GM10266 (cell line): ENCODE measurements around the gene WWP2.

ENCODE experiments used
- DNase-seq: peaks from one replicate; pipeline ENCODE4 v3.0.0; 2012; ENCODE audit errors: extremely low spot score
- TF ChIP-seq, protein P1 (sequence below): IDR thresholded peaks from 2 replicates; pipeline ENCODE4 v1.5.1; 2012; ENCODE audit warnings: mild to moderate bottlenecking, low read depth; ENCODE audit not compliant: control insufficient read depth, insufficient read depth; ENCODE audit errors: missing control alignments

Gene WWP2

DNA sequence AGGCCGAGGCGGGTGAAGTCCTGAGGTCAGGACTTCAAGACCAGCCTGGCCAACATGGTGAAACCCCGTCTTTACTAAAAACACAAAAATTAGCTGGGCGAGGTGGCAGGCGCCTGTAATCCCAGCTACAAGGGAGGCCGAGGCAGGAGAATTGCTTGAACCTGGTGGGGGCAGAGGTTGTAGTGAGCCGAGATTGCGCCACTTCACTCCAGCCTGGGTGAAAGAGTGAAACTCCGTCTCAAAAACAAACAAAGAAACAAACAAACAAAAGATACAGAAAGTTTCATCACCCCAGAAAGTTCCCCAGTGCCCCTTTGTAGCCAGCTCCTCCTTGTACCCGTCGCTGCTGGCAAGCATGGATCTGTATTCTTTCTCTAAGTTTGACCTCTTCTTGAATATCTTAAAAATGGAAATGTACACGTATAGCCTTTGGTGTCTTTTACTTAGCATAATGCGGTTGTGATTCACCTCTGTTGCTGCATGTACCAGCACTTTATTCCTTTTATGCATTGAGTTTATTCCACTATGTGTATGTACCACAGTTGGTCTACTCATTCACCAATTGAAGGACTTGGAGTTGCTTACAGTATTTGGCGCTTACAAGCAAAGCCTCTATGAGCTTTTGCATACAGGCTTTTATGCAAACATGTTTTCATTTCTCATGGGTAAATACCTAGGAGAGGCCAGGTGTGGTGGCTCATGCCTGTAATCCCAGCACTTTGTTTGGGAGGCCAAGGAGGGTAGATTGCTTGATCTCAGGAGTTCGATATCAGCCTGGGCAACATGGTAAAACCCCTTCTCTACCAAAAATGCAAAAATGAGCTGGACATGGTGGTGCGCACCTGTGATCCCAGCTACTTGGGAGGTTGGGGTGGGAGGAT lies 101.5 kb downstream of the WWP2 start:
- TF ChIP-seq, protein P1, sequence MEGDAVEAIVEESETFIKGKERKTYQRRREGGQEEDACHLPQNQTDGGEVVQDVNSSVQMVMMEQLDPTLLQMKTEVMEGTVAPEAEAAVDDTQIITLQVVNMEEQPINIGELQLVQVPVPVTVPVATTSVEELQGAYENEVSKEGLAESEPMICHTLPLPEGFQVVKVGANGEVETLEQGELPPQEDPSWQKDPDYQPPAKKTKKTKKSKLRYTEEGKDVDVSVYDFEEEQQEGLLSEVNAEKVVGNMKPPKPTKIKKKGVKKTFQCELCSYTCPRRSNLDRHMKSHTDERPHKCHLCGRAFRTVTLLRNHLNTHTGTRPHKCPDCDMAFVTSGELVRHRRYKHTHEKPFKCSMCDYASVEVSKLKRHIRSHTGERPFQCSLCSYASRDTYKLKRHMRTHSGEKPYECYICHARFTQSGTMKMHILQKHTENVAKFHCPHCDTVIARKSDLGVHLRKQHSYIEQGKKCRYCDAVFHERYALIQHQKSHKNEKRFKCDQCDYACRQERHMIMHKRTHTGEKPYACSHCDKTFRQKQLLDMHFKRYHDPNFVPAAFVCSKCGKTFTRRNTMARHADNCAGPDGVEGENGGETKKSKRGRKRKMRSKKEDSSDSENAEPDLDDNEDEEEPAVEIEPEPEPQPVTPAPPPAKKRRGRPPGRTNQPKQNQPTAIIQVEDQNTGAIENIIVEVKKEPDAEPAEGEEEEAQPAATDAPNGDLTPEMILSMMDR: no peak
- no peak for DNase-seq

DNA sequence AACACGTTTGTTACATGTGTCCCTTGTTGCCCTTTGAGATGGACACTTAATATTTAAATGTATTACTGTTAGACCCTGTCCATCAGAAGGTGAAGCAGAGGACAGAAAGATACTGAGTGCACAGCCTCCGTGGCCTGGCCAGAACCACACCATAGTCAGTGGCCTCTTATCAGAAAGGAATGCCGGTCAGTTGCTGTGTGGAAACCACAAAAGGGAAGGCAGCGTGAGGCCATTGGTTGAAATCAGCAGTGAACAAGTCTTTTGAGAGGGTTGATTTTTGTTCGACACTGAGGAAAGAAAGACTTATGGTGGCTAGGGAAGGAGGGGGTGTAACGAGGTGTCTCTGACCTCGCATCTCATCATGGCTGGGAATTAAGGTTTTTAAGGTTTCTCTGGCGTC lies 103.6 kb downstream of the WWP2 start:
- TF ChIP-seq, protein P1: no peak
- no peak for DNase-seq

DNA sequence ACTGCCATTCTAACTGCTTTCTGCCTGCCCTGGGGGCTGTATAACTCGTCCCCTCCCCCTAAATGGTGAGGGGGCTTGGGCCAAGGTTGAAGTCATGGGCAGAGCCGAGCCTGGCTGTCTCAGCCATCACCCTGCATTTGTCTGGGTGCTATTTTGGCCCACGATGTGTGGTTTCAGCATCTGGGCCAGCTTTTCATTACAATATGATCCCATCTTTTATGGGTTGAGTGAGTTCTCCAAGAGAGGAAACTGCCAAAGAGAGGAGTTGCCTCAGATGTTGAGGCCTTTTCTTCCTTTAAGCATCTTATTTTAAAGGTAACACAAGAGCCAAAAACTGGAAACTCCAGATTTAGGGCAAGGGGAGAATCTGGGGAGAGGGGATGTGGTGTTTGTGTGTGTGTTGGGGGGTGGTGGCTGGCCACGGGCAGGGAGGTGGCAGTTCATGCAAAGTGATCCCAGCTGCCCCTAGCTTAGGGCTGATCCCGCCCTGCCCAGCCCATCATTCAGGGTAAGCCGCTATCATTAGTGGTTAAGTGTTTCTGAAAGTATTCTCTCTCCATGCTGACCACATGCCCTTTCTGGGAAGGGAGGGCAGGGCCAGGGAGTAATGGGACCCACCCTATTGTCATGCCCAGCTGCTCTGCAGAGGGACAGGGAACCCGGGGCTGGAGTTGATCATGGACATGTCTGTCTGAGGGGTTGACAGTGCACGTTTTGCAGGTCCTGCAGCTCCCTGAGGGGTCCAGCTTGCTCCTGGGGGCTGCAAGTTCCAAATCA lies 105.8 kb downstream of the WWP2 start:
- no peak for DNase-seq
- TF ChIP-seq, protein P1: no peak

DNA sequence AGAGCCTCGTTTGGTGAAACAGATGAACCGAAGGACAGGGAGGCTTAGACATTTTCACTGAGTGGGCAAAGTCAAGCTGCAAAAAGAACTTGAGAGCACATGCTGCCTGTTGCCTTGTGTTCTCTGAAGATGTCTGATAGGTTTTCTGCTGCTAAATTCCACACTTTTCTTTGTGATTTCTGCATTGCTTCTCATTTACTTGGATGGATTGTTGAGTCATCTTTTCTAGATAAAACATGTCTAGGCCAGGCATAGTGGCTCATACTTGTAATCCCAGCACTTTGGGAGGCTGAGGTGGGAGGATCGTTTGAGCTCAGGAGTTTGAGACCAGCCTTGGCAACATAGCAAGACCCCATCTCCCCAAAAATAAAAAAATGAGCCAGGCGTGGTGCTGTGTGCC lies 108.6 kb downstream of the WWP2 start:
- no peak for DNase-seq
- TF ChIP-seq, protein P1: no peak

DNA sequence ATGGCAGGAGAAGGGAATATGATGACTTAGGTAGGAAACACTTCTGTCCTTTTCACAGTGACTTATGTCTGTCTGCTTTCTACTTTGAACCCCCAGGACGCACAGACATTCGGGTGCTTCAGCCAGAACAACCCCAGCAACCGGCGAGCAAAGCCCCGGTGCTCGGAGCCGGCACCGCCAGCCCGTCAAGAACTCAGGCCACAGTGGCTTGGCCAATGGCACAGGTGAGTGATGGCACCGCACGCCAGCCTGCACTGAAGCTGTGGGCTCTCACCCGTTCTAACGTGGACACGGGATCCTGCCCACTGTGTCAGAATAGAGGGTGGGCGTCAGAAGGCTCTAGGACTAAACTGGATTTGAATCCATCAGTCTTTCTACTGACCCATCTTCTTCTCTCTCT lies 109.6 kb downstream of the WWP2 start:
- TF ChIP-seq, protein P1: no peak
- no peak for DNase-seq

DNA sequence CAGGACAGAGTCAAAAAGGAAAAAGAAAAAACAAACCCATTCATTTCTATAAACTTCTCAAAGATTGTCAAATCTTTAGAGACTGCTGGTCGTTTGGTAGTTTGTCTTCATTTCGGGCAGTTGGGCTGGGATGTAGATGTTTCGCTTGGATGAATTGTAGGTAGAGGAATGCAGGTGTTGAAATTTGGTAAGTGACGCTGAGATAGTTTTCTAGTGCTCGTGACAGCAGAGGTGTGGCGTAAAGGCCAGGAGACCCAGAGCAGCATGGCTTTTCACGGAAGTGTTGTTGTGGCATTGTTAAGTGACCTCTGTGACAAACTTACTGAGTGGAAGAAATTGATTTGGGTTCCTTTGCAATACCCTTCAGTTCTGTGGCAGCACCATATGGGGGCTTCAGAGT lies 110.8 kb downstream of the WWP2 start:
- TF ChIP-seq, protein P1: no peak
- DNase-seq: no peak

DNA sequence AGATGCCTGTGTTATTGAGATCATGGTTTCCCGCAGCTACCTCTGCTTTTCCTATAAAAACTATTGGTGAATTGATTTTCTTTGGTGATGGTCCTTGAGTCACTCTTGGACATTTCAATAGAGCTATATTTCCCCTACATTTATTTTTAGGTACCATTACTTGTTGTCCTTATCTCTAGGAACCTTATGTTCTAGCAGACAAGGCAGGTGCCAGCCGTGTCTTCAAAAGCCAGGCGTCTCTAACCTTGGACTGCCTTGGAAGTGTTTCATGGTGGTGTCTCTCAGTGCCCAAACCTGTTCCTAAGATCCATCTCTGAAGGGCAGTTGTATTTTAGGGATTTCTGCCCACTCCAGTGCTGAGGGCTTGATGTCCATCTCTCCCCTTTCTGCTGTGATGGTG lies 111.7 kb downstream of the WWP2 start:
- no peak for DNase-seq
- TF ChIP-seq, protein P1: no peak
